Measurements from ENCODE around the gene OSGIN1.

OSGIN1 gene

GRCh38 chr16:83956336-83957289 is 3.6 kb downstream of the OSGIN1 start:
- Mint-ChIP-seq H3K9me3 (ENCODE audit: low read depth) (no peaks in the 10 kb centered on the region), H3K4me3 (no peak overlapping the region), H3K27ac (no peak overlapping the region), H3K36me3 (peaks cover 2% of the 10 kb centered on the region), H3K27me3 (peaks cover 7% of the 10 kb centered on the region), H3K4me1 (ENCODE audit: low read depth) (peaks cover 10% of the 10 kb centered on the region)

GRCh38 chr16:83957296-83957855 is 4.3 kb downstream of the OSGIN1 start:
- H3K9me3 Mint-ChIP-seq (ENCODE audit: low read depth) = no peaks in the 10 kb centered on the region
- H3K27me3 Mint-ChIP-seq = peaks cover 7% of the 10 kb centered on the region
- peaks cover 9% of the 10 kb centered on the region for H3K4me1 Mint-ChIP-seq (ENCODE audit: low read depth)
- H3K36me3 Mint-ChIP-seq = peaks cover 2% of the 10 kb centered on the region
- no peak overlapping the region for H3K4me3 Mint-ChIP-seq
- no peak overlapping the region for H3K27ac Mint-ChIP-seq

- Mint-ChIP-seq H3K4me3 (no peak overlapping the region), H3K4me1 (ENCODE audit: low read depth) (peaks cover 7% of the 10 kb centered on the region), H3K27me3 (peaks cover 7% of the 10 kb centered on the region), H3K36me3 (peaks cover 2% of the 10 kb centered on the region), H3K9me3 (ENCODE audit: low read depth) (no peaks in the 10 kb centered on the region), H3K27ac (no peak overlapping the region)
Measured at GRCh38 chr16:83958137-83958845, 5.3 kb downstream of the OSGIN1 start.

DNA sequence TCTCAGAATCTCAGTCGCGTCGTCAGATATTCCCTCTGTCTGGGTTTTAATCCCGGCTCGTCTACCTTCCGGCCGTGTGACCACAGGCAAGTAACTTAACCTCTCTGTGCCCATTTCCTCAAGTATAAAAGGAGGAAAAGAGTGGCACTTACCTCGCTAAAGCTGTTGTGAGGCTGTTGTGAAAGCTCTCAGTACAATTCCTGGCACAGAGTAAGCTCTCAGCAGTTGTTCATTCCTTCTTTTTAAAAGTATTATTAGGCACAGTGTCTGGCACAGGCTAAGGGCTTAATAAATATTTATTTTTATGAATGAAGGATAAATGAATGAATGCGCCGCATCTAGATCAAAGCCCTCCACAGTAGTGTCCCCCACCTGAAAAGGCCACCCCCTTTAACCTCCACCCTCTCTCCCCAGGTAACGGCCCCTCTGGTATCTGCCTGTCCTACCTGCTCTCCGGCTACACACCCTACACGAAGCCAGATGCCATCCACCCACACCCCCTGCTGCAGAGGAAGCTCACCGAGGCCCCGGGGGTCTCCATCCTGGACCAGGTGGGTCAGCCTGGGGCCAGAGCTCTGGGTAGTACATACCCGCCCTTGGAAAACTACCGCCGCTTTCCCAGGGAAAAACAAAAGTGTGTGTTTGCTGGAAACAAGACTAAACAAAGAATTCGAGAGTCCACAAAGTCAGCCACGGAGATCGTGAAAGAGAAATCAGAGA is 6.0 kb downstream of the OSGIN1 start:
- Mint-ChIP-seq H3K4me3 (no peak overlapping the region), H3K27ac (no peak overlapping the region)

DNA sequence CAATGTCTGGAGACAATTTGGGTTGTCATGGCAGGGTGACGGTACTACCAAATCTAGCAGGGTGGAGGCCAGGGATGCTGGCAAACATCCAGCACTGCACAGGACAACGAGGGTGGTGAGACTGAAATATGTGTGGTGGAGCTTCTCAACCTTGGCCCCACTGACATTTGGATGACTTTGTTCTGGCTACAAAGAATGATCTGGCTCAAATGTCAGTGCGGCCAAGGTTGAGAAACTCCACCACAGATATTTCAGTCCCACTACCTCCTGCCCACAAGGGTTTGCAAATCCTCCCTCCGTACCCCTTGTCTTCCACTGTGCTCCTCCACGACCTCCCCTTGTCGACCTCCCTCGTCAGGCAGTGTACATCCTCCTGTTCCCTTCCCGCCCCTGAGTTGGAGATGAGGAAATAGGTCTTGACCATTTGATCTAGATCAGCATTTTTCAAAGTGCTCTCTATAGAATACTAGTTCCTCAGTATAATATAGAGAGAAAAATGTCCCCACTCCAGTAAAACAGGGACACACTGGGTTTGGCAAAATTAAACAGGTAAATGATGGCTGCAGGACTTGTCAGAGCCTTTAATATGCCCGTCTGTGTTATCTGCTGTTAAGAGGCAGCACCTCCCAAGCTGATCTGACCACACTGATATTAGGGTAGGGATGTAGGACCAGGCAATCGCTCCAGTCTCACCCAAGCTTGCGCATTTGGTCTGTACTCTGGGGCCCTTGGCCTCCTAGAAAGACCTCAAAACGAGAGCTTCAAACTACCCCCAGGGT is 6.8 kb downstream of the OSGIN1 start:
- H3K4me1 Mint-ChIP-seq (ENCODE audit: low read depth) = no peaks in the 10 kb centered on the region
- H3K9me3 Mint-ChIP-seq (ENCODE audit: low read depth) = no peaks in the 10 kb centered on the region
- peaks cover 3% of the 10 kb centered on the region for H3K27me3 Mint-ChIP-seq
- no peak overlapping the region for H3K27ac Mint-ChIP-seq
- H3K36me3 Mint-ChIP-seq = peaks cover 2% of the 10 kb centered on the region
- H3K4me3 Mint-ChIP-seq = no peak overlapping the region

More for the DNA sequence above, 6.0 kb downstream of the OSGIN1 start:
- H3K9me3 Mint-ChIP-seq (ENCODE audit: low read depth) = no peaks in the 10 kb centered on the region
- H3K27me3 Mint-ChIP-seq = peaks cover 6% of the 10 kb centered on the region
- peaks cover 5% of the 10 kb centered on the region for H3K4me1 Mint-ChIP-seq (ENCODE audit: low read depth)
- H3K36me3 Mint-ChIP-seq = peaks cover 2% of the 10 kb centered on the region

- Mint-ChIP-seq H3K27me3 (no peaks in the 10 kb centered on the region), H3K4me3 (no peak overlapping the region), H3K36me3 (peaks cover 2% of the 10 kb centered on the region), H3K9me3 (ENCODE audit: low read depth) (no peaks in the 10 kb centered on the region), H3K27ac (no peak overlapping the region), H3K4me1 (ENCODE audit: low read depth) (no peaks in the 10 kb centered on the region)
Measured at GRCh38 chr16:83960521-83961249, 7.6 kb downstream of the OSGIN1 start.

DNA sequence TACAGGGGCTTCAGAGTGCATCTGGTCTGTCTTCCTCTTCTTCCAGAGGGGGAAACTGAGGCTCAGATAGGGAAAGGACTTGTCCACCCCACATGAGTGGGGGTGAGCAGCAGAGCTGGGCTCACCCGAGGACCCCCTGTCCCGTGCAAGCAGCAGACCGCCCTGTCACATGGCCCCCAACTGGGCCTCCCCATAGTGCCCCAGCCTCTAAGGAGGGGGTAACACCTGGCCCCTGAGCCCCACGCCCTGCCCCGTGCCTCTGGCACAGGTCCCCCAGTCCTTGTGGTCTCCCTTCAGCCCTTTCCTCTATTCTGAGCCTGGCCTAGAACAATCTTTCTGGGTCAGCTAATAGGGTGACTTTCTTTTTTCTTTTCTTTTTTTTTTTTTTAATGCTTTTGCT is 8.6 kb downstream of the OSGIN1 start:
- Mint-ChIP-seq H3K4me1 (ENCODE audit: low read depth) (no peaks in the 10 kb centered on the region), H3K27me3 (no peaks in the 10 kb centered on the region), H3K9me3 (ENCODE audit: low read depth) (no peaks in the 10 kb centered on the region)

GRCh38 chr16:83963277-83964119 is 10.5 kb downstream of the OSGIN1 start:
- Mint-ChIP-seq H3K27ac (no peak overlapping the region), H3K4me1 (ENCODE audit: low read depth) (peaks cover 2% of the 10 kb centered on the region), H3K36me3 (peaks cover 4% of the 10 kb centered on the region), H3K27me3 (peaks cover 2% of the 10 kb centered on the region), H3K9me3 (ENCODE audit: low read depth) (no peaks in the 10 kb centered on the region), H3K4me3 (no peak overlapping the region)

More for the DNA sequence above, 8.6 kb downstream of the OSGIN1 start:
- Mint-ChIP-seq H3K36me3 (peaks cover 3% of the 10 kb centered on the region), H3K4me3 (no peak overlapping the region), H3K27ac (no peak overlapping the region)

DNA sequence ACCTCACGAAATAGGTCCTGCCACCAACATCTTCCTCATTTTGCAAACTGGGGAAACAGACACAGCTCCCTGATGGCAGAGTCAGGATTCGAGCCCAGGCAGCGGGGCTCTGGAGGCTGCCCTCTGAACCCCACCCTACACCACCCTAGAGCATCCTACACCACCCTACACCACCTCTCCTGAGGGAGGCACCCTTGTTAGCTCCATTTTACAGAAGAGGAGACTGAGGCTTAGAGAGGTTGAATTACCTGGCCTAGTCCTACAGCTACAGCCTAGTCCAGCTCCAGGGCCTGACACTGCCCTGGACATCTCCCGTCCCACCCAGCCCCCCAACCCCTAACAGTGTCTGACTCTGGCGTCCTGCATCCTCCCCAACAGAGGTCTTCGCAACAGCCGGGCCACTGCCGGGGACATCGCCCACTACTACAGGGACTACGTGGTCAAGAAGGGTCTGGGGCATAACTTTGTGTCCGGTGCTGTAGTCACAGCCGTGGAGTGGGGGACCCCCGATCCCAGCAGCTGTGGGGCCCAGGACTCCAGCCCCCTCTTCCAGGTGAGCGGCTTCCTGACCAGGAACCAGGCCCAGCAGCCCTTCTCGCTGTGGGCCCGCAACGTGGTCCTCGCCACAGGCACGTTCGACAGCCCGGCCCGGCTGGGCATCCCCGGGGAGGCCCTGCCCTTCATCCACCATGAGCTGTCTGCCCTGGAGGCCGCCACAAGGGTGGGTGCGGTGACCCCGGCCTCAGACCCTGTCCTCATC is 11.8 kb downstream of the OSGIN1 start:
- H3K27me3 Mint-ChIP-seq = peaks cover 6% of the 10 kb centered on the region
- peaks cover 3% of the 10 kb centered on the region for H3K36me3 Mint-ChIP-seq
- H3K27ac Mint-ChIP-seq = no peak overlapping the region
- H3K4me3 Mint-ChIP-seq = no peak overlapping the region
- H3K4me1 Mint-ChIP-seq (ENCODE audit: low read depth) = peaks cover 4% of the 10 kb centered on the region
- no peaks in the 10 kb centered on the region for H3K9me3 Mint-ChIP-seq (ENCODE audit: low read depth)

DNA sequence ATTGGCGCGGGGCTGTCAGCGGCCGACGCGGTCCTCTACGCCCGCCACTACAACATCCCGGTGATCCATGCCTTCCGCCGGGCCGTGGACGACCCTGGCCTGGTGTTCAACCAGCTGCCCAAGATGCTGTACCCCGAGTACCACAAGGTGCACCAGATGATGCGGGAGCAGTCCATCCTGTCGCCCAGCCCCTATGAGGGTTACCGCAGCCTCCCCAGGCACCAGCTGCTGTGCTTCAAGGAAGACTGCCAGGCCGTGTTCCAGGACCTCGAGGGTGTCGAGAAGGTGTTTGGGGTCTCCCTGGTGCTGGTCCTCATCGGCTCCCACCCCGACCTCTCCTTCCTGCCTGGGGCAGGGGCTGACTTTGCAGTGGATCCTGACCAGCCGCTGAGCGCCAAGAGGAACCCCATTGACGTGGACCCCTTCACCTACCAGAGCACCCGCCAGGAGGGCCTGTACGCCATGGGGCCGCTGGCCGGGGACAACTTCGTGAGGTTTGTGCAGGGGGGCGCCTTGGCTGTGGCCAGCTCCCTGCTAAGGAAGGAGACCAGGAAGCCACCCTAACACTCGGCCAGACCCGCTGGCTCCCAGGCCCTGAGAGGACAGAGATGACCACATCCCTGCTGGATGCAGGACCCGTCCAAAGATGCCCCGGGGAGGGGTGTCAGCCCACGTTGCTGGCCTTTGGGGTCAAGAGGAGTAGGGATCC is 12.6 kb downstream of the OSGIN1 start:
- Mint-ChIP-seq H3K27ac (no peak overlapping the region), H3K4me3 (no peak overlapping the region), H3K36me3 (peaks cover 2% of the 10 kb centered on the region), H3K4me1 (ENCODE audit: low read depth) (peaks cover 4% of the 10 kb centered on the region), H3K9me3 (ENCODE audit: low read depth) (no peaks in the 10 kb centered on the region), H3K27me3 (peaks cover 7% of the 10 kb centered on the region)

DNA sequence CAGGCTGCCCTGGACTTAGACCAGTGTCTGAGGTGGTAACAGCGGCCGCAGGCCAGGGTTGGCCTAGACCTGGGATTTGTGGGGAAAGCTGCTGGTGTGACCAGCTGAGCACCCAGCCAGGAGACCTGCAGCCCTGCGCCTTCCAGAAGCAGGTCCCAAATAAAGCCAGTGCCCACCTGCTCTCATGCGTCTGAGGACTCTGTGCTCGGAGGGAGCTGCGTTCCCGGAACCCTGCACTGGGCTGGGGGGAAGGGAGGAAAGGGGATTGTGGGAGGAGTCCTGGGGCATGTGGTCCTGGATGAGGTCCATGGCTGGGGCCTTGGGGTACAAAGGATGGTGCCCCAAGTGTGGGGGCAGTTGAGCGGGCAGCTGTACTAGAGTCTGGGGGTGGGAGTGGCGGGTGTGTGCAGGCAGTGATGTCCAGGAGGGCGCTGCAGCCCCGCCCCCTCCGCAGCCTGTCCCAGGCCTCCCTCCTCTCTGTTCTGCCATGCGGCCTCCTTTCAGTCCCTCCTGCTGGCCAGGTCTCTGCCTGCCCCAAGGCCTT is 13.2 kb downstream of the OSGIN1 start:
- no peak overlapping the region for H3K4me3 Mint-ChIP-seq
- peaks cover 2% of the 10 kb centered on the region for H3K36me3 Mint-ChIP-seq
- H3K4me1 Mint-ChIP-seq (ENCODE audit: low read depth) = peaks cover 4% of the 10 kb centered on the region
- H3K27ac Mint-ChIP-seq = no peak overlapping the region
- no peaks in the 10 kb centered on the region for H3K9me3 Mint-ChIP-seq (ENCODE audit: low read depth)
- H3K27me3 Mint-ChIP-seq = peaks cover 7% of the 10 kb centered on the region

GRCh38 chr16:83967091-83967490 is 14.1 kb downstream of the OSGIN1 start:
- Mint-ChIP-seq H3K4me1 (ENCODE audit: low read depth) (peaks cover 4% of the 10 kb centered on the region), H3K27ac (no peak overlapping the region), H3K27me3 (peaks cover 7% of the 10 kb centered on the region), H3K4me3 (no peak overlapping the region), H3K36me3 (peaks cover 2% of the 10 kb centered on the region), H3K9me3 (ENCODE audit: low read depth) (no peaks in the 10 kb centered on the region)
